ENCODE results near the gene RPL27A.

Gene RPL27A

GRCh38 chr11:8676458-8676857 is 6.1 kb upstream of the RPL27A start:
- FAIRE-seq = no peak

DNA sequence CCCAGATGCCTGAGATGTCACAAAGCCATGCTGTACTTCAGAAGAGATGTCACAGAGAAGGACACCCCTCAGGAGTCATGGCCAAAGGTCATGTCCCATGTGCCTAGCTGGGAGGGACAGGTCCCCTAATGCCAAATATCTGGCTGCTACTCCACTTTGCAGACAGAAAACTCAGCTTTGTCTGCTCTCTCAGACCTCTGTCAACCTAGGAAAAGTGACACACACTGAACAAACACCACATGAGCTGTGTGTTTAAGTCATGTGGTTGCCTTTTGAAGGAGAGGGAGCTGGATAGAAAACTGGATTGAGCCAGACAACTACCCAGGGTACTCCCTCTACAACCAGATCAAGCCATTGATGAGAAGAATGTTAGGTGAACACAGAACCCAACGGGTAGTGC is 3.6 kb upstream of the RPL27A start:
- no peak for FAIRE-seq

DNA sequence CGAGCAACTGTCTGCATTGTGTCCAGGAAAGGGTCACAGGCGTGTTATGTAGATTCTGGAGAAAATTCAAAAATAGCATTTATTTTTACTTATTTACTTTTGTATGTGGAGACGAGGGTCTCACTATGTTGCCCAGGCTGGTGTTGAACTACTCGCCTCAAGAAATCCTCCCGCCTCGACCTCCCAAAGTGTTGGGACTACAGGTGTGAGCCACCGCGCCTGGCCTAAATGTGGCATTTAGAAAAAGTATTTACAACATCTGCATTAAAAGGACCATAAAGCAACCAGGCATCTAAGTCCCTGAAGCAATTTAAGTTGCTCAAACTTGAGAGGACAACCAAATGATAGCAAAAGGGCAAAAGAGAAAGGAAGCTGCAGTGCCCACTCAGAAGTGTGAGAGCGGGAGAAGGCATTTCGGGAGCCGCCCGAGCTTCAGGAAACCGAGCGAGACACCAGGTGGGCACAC is 722 bp upstream of the RPL27A start:
- no peak for FAIRE-seq

DNA sequence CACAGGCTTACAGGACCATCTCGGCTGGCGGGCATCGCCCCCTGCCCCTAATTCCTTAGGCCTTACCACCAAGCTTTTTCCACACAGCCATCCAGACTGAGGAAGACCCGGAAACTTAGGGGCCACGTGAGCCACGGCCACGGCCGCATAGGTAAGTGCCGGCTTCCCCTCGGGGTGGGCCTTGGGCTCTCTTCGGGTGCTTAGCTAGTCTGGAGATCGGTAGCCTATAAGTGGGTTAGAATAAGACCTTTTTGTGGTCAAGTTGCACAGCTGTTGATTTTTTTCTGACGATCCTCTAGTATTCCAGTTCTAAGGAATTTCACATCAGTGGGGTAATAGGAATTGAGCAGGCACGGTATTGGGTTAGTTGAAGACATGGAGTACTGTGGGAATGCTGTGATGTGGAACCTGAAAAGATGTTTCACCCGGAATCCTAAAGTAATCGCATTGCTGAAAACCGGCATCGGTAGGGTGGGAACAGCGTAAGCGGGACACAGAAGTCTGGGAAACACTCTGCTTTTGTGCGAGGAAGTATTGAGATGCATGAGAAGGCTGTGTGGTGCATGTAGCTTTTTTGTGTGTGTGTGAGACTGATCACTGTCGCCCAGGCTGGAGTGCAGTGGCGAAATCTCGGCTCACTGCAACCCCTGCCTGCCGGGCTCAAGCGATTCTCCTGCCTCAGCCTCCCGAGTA is 669 bp downstream of the RPL27A start:
- no peak for FAIRE-seq

- FAIRE-seq = no peak
Observed at GRCh38 chr11:8684600-8685290, 2.2 kb downstream of the RPL27A start.

DNA sequence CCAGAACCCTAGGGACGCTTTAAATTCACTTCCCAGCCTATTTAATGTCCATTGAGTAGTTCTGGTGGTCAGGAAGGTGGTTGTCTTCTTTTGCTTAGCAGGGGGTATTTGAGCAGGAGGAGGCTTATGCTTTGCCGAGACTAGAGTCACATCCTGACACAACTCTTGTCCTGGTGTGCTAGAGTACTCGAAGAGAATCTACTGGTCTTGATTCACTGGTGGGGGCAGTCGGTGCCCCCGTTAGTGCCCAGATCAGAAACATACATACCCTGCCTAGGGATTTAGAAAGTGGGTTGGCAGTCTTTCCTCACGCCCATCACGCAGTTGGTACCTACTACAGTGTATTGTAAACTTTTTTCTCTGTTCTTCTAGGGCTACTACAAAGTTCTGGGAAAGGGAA is 2.7 kb downstream of the RPL27A start:
- FAIRE-seq = no peak

DNA sequence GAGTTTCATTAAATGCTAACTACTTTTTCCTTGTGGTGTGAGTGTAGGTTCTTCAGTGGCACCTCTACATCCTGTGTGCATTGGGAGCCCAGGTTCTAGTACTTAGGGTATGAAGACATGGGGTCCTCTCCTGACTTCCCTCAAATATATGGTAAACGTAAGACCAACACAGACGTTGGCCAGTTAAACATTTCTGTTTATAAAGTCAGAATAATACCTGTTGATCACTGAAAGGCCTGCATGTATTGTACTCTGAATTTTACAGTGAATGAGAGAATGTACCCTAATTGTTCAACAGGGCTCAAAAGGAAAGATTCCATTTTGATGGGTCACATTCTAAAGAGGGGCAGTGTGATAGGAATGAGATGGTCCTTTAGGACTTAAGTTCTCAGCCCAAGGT is 3.2 kb downstream of the RPL27A start:
- FAIRE-seq = no peak

GRCh38 chr11:8686325-8686724 is 3.7 kb downstream of the RPL27A start:
- no peak for FAIRE-seq

DNA sequence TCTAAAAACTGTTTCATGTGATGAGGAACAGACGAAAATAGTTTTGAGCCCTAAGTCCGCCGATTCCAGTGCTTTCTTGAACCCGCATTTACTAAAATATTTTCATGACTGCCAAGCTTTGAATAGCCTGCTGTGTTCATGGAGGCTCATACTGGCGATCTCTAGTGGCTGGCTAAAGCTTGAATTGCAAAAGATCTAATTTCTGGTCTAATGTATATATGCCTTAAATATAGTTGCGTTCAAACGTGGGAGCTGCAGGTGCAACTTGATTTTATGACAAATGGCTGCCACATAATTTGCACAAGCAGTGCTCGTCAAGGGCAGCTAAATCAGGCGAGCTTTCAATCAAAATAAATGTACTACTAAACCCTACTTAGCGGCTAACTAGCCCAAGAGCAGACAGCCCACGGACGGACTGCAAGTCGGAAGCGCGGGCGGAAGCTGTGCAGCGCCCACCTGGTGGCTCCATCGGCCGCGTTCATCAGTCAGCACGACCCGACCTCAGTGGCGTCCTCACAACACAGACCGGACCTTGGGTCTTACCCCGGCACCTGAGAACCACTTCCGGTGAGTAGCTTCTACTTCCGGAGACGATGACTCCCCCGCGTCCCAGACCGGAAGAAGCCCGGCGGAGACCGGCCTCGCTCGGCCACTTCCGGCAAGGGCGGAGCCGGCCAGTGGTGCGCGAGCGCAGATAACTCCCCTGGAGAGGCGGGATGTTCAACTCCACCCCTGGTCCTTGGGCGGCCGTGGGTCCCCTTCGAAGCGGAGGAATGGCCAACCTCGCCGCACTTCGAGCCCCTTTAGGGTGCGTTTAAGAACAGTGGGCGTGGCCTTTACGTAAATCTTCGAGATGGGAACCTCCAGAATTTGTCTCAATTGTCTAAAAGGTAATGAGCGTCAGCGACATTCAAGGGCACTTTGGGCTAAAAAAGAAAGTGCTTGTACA is 6.1 kb downstream of the RPL27A start:
- FAIRE-seq = peak; percentile 87

- FAIRE-seq = no peak
Observed at GRCh38 chr11:8689726-8690255, 7.2 kb downstream of the RPL27A start.

- no peak for FAIRE-seq
Observed at GRCh38 chr11:8690374-8691342, 8.1 kb downstream of the RPL27A start.

GRCh38 chr11:8691601-8692000 is 9.0 kb downstream of the RPL27A start:
- FAIRE-seq = no peak

DNA sequence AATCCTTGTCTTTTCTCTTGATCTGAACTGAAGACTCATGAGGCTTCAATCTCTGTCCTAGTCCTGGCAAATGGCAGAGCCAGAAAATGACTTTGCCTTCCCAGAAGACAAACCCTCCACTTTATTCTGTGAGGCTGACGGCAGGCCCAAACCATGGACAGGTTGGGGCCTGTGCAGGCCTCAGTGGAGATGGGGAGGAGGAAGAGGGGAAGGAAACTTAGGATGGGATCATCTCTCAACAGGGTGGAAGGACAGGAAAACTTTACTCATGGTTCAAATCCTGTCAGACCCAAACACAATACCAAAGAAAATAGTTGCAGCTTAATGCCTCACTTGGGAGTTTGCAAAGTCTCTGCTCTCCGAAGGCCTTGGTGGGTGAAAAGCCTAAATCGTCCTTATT is 9.8 kb downstream of the RPL27A start:
- no peak for FAIRE-seq

- no peak for FAIRE-seq
Observed at GRCh38 chr11:8693010-8693551, 10.5 kb downstream of the RPL27A start.

DNA sequence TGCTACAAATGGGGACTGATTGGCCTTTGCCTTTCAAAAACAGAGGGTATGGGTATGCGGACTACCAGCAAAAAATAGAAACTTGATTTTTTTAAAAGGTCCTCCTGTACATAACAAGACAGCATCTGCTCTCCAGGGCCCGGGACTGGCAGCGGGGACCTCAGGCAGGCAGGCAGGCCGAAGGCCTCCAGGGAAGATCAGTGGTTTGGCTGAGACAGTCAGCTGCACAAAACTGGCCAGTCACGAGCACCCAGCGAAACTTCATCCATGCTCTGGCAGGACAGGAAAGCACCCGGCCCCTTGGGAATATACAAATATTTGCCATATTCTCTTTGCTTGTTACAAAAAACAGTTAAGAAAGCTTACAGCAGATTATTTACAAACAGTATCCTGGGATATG is 11.0 kb downstream of the RPL27A start:
- FAIRE-seq = no peak

- FAIRE-seq = no peak
Observed at GRCh38 chr11:8694137-8694536, 11.5 kb downstream of the RPL27A start.

DNA sequence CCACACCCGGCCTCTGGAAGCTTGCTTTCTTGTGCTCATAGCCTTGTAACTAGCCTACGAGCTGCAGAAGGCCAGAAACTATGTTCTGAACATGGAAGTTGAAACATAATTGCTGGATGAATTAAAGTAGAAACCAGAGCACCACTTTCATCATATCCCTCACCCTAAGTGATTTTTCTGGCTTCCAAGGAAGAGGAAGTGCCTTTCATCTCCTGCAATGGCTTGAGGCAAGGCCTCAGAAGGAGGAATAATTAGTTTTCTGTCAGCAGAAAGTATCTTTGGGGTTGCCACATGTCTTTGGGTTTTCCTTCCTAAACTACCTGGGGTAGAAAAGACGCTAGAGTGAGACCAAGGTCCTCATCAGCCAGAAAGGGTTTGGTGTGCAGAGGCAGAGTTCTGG is 14.5 kb downstream of the RPL27A start:
- FAIRE-seq = no peak

GRCh38 chr11:8698379-8698851 is 15.8 kb downstream of the RPL27A start:
- FAIRE-seq = no peak

GRCh38 chr11:8698917-8699441 is 16.4 kb downstream of the RPL27A start:
- no peak for FAIRE-seq

- FAIRE-seq = no peak
Observed at GRCh38 chr11:8699903-8700302, 17.3 kb downstream of the RPL27A start.

Measured in endometrium (tissue), 2 donors.